ENCODE measurements around the gene CLSTN3.

Gene CLSTN3

GRCh38 chr12:7092229-7092985, 37.8 kb upstream of the CLSTN3 start, which contains the start of gene C1R (continued):
- TF ChIP-seq SP2 (tag by site-specific recombination; IDR thresholded peaks at IDR 0.05) = 0 out of 2 replicates have a peak, but pooled peaks have one; percentile 7
- TF ChIP-seq HOXA7 (CRISPR knock-in tag; IDR thresholded peaks at IDR 0.05; ENCODE audit: borderline replicate concordance) = no peak
- no peak for TF ChIP-seq ZFP41 (tag by site-specific recombination; IDR thresholded peaks at IDR 0.05; ENCODE audit: borderline replicate concordance)
- no peak for TF ChIP-seq PRDM2 (tag by site-specific recombination; IDR thresholded peaks at IDR 0.05; ENCODE audit: borderline replicate concordance)
- TF ChIP-seq ZNF449 (tag by site-specific recombination; IDR thresholded peaks at IDR 0.05) = no peak
- TF ChIP-seq ZNF2 (tag by site-specific recombination; IDR thresholded peaks at IDR 0.05) = 0 out of 2 replicates have a peak, but pooled peaks have one; percentile 42
- TF ChIP-seq ZNF221 (tag by site-specific recombination; IDR thresholded peaks at IDR 0.05; ENCODE audit: borderline replicate concordance) = no peak
- TF ChIP-seq ZNF211 (tag by site-specific recombination; IDR thresholded peaks at IDR 0.05; ENCODE audit: low read depth) = no peak
- TF ChIP-seq BCL6B (tag by site-specific recombination; IDR thresholded peaks at IDR 0.05) = no peak
- TF ChIP-seq ZNF549 (tag by site-specific recombination; IDR thresholded peaks at IDR 0.05) = no peak
- TF ChIP-seq REPIN1 (tag by site-specific recombination; IDR thresholded peaks at IDR 0.05; ENCODE audit: low read depth) = no peak
- TF ChIP-seq ZNF324 (tag by site-specific recombination; IDR thresholded peaks at IDR 0.05) = no peak
- no peak for TF ChIP-seq KLF1 (tag by site-specific recombination; IDR thresholded peaks at IDR 0.05)
- no peak for TF ChIP-seq ZNF48 (tag by site-specific recombination; IDR thresholded peaks at IDR 0.05)
- TF ChIP-seq PRDM6 (tag by site-specific recombination; IDR thresholded peaks at IDR 0.05) = no peak; the same call in 1 of the 2 replicates
- no peak for TF ChIP-seq ZNF362 (tag by site-specific recombination; IDR thresholded peaks at IDR 0.05)
- no peak for TF ChIP-seq ZNF747 (tag by site-specific recombination; IDR thresholded peaks at IDR 0.05)
- TF ChIP-seq ZNF10 (tag by site-specific recombination; IDR thresholded peaks at IDR 0.05) = 0 out of 2 replicates have a peak, but pooled peaks have one; percentile 14
- no peak for TF ChIP-seq MEIS1 (CRISPR knock-in tag; IDR thresholded peaks at IDR 0.05; ENCODE audit: borderline replicate concordance)
- TF ChIP-seq ZNF157 (tag by site-specific recombination; IDR thresholded peaks at IDR 0.05) = no peak
- TF ChIP-seq ZBTB17 (tag by site-specific recombination; IDR thresholded peaks at IDR 0.05) = peak; percentile 42; the same call in 1 of the 2 replicates
- TF ChIP-seq ZBTB8A (tag by site-specific recombination; IDR thresholded peaks at IDR 0.05) = no peak
- TF ChIP-seq ZSCAN30 (tag by site-specific recombination; IDR thresholded peaks at IDR 0.05) = no peak
- no peak for TF ChIP-seq EGR2 (tag by site-specific recombination; IDR thresholded peaks at IDR 0.05; ENCODE audit: low read depth)
- TF ChIP-seq ZSCAN16 (tag by site-specific recombination; IDR thresholded peaks at IDR 0.05) = no peak
- no peak for TF ChIP-seq ZNF791 (tag by site-specific recombination; IDR thresholded peaks at IDR 0.05)
- TF ChIP-seq ZNF433 (tag by site-specific recombination; IDR thresholded peaks at IDR 0.05; ENCODE audit: low read depth) = no peak
- no peak for TF ChIP-seq ZNF585B (tag by site-specific recombination; IDR thresholded peaks at IDR 0.05)
- TF ChIP-seq ZNF266 (tag by site-specific recombination; IDR thresholded peaks at IDR 0.05; ENCODE audit: low read depth) = no peak

All from HEK293 (cell line).